GM04503 (cell line): ENCODE measurements around the gene FRMD4A.

ENCODE experiments used
- DNase-seq: peaks from one replicate; pipeline ENCODE4 v3.0.0-alpha.2; 2012; ENCODE audit warnings: low read depth

FRMD4A gene

DNA sequence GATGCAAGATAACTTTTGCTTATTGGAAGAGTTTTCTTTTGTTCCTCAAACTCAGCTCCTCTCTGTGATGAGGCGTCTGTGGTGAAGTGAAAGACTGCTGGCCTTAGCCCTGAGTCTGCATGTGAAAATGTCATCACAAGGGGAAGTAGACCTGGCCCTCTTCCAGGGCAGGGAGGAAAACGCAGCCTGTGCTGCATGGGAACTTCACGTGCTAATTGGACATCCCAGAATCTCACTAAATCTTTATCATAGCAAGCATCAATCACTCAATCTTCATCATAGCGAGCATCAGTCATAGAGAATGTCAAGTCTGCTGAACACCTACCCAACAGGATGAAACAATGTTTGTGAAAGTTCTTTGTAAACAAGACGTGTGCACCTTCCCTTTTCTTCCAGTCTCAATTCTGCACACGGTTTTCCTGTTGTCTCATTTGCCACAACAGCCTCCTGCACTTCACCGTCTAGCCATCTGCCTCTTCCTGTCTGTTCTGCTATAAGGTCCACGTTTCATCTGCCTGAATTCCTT, 314.6 kb downstream of the FRMD4A start:
- no peak for DNase-seq

DNA sequence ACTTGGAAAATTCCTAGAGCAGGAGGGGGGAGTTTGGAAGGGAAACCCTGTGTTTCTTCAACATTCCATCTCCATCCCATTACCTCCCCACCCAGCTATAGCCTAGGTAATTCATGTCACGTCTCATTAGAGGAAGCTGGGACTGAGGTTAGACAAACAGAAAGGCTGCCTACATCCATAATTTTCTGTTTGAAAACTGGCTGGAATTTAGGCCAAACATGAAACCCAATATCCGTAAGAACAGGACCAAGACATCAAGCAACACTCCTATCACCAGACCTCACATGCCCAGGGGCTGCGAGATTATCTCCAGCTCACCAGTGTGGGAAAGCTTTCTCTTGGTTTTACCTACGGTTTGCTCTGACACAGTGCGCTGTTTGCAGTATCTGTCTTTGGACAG, 316.3 kb downstream of the FRMD4A start:
- DNase-seq, result no peak

DNA sequence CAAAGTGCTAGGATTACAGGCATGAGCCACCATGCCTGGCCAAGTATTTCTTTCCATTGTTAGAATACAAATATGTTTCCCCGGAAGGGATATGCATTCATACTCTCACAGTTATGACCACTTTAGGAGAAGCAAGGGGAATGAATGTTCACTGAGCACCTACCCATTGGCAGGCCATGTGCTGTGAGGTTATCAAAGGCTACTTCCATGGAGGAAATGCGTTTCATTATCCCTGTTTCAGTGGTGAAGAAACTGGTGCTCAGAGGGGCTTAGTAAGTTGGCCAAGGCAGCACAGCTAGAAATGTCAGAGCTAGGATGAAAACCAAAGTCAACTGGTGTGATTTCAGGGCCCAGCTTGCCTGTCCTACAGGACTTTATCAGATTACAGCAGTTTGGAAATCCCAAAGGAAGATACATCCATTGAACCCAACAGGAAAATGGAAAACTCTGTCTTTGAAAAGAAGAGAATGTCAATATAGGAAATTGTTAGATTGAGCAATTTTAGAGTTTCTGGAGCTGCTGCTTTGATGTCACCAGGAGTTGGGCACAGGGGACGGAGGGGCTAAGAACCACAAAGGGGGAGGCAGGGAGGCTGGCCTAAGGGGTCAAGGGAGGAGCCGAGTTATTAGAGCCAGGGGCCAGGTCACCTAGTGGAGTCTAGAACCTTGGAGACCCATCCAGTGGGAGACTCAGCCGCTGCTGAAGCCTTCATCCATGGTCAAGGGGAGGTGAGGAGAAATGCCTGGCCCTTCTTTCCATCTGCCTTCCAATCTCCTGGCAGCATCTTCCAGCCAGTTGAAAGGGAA, 319.8 kb downstream of the FRMD4A start:
- DNase-seq, result no peak

DNA sequence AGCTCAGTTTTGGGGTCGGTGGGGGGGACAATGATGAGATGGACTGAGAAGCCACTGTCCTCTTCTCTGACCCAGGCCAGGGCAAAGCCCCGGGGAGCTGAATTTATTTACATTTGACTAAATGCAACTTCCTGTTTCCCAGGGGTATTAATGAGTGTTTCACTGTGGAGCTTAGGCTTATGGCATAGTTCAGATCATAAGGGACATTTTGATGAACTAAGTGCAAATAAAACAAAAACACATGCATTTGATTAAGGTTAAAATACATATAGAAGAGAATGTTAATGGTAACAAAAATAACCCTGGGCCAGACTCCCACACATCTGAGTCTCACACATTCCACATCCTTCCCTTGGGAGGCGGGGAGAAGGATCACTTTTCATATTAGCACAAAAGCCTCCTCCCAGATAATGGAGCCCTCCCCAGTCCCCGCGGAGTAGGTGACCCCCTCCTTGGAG, 320.6 kb downstream of the FRMD4A start:
- no peak for DNase-seq

DNA sequence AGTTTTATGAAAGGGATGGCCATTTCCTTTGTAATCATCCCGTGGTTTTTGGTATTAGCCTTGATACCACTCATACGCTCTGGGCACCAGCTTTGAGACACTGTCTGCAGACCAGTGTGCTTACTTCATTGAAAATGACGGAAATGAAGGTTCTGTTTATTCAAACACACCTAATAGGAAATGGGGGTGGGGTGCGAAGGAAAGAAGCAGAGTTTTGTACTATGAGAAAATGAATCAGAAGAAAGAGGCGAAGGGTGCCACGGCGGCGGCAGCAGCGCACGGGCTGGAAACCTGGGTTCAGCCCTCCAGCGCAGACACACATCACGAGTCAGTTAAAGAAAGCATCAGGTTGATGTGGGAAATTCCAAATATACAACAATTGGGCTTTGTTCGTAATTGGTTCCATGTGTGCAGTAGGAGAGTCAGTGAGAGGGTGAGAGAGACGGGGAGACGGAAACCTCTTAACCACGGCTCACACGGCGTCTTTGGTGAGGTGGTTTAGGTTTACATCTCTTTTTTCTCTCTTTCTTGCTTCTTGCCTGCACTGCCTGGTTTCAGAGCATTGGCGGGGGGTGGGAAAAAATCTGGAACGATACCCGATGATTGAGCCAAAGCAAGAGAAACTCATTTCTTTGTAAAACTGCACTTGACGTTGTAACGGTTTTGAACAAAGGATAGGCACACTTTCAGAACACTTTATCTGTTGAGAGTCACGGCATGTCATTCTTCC, 321.2 kb downstream of the FRMD4A start:
- no peak for DNase-seq

DNA sequence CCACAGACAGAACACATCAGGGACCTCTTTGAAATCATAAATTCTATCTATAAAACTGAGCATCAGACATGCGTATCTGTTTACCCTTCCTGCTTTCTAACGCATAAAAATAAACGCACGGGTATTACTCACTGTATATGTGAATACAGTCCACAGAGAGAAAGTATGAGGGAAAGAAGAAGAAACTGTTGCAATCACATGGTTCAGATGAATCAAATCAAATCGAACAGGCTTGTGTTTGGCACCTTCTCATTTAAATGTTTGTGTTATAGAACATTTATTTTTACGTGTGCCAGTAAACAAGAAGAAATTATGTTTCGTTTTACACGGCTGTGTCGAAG, 322.0 kb downstream of the FRMD4A start:
- no peak for DNase-seq

DNA sequence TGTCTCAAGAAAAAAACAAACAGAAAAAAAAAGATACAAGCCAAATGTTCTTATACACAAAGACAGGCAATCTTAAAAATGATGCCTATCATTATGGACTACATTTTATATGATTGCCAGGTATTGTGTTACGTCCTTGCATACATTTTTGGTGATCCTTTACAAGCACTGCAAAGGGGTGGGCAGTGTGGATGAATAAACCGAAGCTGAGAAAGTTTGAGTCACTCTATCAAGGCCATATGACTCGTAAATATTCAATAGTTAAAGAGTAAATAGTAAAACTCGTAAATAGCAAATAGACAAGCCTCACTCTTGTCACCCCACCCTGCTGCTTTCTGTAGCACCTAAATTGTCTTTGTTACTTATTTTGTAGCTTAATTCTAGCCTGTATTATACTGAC, 326.2 kb downstream of the FRMD4A start:
- DNase-seq, result no peak

DNA sequence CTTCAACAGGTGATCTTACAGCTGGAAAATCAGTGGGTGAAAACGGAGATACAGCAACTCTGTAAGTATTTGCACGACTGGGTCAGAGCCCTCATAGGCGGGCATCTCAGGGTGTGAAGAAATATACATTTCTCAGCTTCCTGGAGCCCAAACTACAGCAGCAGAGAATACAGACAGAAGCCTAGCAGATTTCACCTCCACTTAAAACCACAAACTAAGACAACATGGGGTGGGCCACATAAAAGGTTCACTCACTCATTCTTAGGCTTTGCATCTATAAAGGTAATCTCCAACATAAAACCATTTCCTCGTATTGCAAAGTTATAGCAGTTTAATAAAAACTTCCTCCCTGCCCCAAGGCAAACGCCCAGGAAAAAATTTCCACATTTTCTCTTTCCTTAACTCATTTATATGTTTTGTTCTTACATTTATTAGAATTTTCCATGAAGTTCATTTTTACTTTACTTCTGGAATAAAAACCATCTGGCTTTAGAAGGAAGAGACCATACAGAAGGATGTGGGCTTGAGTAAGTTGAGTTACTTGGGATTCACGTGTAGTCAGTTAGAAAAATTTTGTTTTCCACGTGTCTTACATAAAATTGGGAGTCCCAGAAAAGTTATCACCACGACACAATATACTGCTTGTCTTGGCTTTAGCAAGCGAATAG, 327.1 kb downstream of the FRMD4A start:
- DNase-seq, result no peak

DNA sequence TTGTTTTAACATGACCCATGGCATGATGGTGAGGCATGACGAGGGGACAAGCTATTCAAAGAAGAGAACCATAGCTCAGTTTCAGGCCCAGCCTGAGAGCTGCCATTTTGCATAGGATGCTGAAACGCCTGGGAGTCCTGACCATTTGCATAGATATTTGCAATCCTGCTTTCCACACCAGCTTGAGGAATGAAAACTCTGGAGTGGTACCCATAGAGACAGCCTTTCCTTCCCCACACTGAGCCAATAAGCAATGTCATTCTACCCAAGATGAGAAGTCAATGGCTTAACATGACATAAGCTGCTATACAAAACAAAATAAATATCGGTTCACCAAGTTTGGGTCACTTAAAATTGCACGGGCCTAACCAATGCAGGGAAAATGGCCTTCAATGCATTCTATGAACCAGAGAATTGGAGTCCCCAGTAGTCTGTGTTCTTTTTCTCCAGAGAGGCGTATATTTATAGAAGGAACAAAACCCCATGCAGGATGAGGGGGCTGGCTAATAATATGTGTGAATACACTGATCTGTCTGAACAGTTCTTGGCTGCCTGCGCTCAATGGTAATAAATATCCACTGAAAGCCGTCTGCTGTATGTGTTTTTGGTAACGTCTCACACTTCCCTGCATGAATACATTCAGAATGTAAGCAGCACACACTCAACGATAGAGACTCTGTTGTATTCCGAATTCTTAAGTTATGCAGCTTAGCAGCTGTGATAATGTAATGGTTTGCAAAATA, 329.3 kb downstream of the FRMD4A start:
- no peak for DNase-seq

DNA sequence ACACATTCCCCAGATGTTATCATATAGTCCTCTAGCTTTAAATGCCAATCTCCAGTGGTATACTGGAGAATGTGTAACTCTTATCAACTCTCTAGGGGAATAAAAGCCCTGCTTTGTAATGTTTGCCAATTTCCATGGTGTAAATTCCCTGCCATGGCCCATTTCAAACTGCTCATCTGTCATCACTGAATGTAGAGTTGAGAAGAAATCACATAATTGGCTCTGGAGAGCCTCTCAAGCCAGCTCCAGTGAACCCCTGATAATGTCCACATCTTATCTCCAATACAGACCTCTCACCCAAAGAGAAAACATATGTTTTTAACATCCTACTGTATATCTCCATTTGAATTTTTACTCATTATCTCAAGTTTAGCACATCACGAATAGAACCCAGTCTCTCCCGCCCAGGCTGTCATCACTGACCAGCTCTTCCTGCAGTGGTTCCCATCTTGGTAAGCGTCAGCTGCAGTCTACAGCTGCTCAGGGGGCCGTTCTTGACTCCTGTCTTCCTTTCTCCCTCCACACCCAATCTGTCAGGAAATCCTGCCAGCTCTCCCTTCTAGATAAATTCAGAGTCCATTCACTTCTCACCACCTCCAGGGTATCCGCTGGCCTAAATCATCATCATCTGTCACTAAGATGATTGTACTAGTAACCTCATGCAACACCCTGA, 332.4 kb downstream of the FRMD4A start:
- DNase-seq, result no peak

DNA sequence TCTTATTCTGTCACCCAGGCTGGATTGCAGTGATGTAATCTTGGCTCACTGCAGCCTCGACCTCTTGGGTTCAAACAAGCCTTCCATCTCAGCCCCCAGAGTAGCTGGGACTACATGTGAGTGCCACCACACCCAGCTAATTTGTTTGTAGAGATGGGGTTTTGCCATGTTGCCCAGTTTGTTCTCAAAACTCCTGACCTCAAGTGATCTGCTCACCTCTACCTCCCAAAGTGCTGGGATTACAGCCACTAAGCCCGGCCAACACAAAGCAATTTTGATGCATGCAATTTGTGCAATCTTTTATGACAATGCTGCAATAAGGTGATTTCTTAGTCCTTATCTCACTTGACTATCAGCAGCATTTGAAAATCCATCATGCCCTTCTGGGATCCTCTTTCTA, 333.1 kb downstream of the FRMD4A start:
- DNase-seq, result no peak

DNA sequence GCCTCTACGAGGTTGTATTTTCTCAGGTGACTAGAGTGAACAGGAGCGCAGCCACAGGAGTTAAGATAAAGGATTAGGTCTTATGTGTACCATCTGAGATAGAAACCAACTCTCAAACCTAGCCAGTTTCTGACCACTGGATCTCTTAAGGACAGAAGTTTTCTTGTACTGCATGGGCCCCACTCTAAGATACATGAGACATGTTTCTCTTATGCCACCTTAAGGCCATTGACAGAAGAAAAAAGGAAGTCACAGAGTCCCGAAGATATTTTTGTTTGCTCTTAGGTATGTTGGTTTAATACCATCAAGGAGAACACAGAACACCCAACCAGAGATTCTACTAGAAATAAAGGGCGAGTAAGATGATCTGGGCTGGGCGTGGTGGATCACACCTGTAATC, 335.8 kb downstream of the FRMD4A start:
- no peak for DNase-seq

DNA sequence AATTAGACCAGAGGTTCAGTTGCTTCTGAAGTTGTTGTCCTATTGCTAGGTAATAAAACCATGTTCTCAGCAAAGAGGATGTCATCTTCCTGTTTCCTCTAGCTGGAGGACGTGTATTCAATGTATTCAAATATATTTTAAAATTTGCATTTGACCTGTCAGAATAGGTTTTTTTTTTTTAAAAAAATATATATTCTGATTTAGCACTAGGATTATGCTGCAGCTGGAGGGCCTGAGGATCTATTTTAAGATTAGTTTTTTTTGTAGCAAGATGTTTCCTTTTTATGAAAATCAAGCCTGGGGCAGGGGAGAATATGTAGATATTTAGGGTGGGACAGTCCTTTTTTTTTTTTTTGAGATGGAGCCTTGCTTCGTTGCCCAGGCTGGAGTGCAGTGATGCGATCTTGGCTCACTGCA, 337.0 kb downstream of the FRMD4A start:
- DNase-seq, result no peak

DNA sequence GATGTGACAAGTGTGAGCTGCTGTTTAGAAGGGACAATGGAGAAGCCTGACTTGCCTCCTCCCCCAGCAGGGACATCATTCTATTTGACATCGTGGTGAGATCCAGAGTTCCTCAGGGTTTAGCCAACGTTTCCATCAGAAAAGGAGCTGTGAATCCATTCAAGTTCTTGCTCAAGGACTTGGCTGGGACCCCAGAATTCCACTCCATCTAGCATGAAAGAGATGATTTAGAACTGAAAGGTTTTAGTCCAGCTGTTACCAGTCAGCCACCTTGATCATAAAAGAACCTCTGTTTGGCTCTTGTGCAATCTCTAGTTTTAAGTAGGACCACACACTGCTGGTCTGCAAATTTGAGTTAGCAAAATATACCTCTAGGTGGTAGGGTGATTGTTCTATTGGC, 337.6 kb downstream of the FRMD4A start:
- no peak for DNase-seq

DNA sequence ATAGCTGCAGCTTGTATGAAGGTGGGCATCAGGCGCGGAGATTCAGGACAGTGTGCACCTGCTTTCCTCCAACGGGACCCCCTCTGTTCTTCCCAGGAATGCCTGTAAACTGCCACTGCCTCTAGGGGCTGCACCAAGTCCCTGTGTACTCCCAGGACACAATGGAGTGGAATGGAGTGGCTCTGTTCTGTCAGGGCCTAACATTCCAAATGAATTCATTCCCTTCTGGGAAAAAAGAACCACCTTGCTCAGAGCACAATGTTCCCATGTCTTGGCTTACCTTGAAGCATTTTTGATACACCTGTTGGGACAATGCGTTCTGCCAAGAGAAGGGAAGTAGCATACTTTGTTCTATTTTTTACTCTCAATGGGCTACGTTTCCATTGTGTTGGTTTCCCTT, 339.4 kb downstream of the FRMD4A start:
- DNase-seq, result no peak

DNA sequence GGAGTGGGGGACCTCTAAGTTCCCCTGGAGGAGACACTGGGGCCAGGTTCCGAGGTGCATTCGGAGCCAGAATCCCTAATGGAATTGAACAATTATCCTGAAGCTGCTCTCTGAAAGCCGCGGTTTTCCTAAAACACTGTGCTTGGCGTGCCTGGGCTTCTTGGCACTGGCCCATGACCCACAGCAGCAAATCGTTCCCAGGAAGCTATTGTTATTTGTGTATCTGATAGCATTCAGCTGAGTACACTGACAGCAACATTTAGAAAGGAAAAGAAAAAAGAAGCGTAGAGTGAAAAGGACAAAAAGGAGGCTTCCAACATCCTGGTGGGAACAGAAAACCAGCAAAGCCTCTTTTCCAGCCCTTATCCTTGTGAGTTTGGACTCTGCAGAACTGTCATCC, 339.8 kb downstream of the FRMD4A start:
- no peak for DNase-seq

DNA sequence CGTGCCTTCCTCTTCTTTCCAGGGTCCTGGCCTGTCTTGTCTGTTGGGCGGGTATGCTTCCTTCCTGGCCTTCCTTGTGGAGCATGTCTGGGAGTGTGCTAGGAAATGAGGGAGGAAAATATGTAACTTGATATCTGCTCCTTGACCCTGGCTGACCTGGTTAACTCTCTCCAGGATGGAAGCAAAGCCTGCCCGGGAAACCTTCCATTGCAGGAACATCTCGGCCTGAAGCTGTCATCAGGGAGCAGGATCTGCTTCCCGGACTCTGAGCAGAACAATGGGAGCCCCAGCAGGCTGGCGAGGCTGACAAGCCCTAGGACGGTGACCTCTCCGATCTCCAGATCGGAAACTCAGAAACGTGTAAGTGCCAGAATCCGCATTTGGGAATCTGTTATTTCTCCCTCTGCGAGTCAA, 340.3 kb downstream of the FRMD4A start:
- no peak for DNase-seq

DNA sequence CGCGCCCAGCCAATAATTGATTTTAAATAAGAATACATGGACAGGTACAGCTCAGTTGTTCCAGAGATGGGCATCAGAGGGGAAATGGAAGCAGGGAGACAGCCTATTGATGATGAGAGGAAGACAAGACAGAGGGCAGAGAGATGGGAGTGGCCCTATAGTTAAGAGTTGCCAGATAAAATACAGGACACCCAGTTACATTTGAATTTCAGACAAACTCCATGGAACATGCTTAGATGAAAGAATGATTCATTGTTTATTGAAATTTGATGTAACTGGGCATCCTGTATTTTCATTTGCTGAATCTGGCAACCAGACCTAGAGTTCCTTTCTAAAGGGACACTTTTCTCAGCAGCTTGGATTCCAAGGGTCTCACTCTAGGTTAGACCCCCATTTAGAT, 341.1 kb downstream of the FRMD4A start:
- no peak for DNase-seq

DNA sequence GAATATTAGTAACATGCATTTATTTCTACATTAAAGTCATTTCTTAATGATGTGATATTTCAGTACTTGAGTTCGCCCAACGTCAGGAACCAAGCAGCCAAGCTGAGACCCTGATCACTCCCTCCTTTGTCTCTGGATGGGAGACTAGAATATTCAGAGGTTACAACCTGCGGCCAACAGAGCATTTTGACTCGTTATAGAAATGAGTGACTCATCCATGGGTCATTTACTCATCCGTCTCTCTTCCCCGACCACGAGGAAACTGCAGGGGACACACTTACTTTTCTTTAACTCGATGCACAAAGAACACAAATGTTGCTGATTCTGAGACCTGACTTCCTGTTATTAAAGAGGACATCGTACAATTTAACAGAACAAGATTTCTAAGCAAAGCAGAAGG, 343.3 kb downstream of the FRMD4A start:
- no peak for DNase-seq

DNA sequence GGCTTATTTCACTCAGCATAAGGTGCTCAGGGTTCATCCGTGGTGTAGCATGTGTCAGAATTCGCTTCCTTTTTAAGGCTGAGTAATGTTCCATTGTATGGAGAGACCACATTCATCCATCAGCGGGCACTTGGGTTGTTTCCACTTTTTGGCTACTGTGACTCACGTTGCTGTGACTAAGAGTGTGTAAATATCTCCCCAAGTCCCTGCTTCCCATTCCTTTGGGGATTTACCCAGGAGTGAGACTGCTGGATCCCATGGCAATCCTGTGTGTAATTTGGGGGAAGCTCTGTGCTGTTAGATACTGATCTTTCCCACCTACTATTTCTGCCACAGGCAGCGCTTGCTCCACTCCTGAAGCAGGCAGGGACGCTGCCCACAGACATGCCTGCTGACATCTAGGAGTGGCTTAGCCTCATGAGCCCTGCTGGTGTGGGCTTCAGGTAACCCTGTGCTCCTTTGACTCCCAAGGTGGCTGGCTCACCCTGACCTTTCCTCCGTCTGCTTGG, 346.0 kb downstream of the FRMD4A start:
- DNase-seq, result peak; percentile 89

DNA sequence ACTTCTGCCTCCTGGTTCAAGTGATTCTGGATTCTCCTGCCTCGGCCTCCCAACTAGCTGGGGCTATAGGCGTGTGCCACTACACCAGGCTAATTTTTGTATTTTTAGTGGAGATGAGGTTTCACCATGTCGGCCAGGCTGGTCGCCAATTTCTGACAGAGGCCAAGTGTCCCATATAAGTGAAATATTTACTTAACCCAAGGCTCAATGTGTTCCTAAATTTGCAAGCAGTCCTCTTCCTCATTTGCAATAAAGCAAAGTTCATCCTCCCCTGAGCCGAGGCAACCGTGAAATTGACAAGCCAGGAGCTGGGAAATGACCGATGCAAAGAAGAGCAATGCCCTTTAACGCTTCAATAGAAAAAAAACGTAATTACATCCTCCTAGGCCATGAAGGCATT, 347.7 kb downstream of the FRMD4A start:
- DNase-seq, result no peak
